ENCODE data around the gene ABHD6.
A peak's percentile ranks its signal among the peaks of the same experiment; 100 is the strongest.
"Not testable (repeated sequence)": the region's sequence is repeated elsewhere in the genome, so short reads cannot be mapped to it uniquely, and the experiment has no call there.

Gene ABHD6

DNA sequence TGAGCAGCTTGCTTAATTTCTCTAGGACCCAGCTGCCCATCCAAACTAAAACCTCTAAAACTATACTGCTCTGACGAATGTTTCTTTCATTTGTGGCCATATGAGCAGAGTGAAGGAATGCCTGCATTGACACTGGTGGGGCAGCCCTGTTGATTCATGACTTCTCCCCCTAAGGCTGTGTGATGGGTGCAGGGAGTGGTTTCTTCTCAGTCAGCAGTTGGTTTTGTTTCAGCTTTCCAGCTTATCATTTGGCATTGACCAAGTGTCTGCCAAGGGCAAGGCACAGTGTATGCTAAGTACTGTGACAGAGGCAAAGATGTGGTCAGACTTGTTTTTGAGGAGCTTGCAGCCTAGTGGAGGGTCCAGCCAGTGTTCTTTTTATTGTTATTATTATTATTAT is 4.7 kb downstream of the ABHD6 start:
- DNase-seq (ENCODE audit: low read depth in 2 of 2), result no peak

DNA sequence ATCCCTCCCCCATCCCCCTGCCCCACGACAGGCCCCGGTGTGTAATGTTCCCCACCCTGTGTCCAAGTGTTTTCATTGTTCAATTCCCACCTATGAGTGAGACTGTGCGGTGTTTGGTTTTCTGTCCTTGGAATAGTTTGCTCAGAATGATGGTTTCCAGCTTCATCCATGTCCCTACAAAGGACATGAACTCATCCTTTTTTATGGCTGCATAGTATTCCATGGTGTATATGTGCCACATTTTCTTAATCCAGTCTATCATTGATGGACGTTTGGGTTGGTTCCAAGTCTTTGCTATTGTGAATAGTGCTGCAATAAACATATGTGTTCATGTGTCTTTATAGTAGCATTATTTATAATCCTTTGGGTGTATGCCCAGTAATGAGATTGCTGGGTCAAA is 5.3 kb downstream of the ABHD6 start:
- not testable (repeated sequence) for DNase-seq (ENCODE audit: low read depth in 2 of 2)

DNA sequence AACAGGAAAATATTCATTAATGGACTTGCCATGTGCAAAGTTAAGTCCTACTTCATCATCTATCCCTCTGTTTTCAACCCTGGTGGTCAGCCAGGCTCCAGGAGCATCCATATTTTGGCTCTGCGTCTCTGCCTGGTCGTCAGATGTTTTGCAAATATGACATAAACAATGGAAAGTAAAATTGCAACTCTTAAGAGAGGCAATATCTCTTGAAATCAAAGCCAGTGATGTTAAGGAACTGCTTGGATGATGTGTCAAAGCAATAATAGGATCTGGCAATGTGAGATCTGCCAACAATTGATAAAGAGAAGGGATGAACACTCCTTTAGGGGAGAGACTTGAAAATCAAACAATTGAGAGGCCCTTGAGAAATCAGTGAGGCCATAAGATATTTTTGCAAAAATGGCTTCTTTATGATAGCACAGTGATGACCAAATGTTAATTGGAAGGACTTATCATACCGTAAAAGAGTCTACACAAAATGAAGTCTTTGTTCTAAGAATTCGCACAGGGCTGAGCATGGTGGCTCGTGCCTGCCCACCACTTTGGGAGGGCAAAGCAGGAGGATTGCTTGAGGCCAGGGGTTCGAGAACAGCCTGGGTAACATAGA is 6.5 kb downstream of the ABHD6 start:
- DNase-seq (ENCODE audit: low read depth in 2 of 2), result no peak

DNA sequence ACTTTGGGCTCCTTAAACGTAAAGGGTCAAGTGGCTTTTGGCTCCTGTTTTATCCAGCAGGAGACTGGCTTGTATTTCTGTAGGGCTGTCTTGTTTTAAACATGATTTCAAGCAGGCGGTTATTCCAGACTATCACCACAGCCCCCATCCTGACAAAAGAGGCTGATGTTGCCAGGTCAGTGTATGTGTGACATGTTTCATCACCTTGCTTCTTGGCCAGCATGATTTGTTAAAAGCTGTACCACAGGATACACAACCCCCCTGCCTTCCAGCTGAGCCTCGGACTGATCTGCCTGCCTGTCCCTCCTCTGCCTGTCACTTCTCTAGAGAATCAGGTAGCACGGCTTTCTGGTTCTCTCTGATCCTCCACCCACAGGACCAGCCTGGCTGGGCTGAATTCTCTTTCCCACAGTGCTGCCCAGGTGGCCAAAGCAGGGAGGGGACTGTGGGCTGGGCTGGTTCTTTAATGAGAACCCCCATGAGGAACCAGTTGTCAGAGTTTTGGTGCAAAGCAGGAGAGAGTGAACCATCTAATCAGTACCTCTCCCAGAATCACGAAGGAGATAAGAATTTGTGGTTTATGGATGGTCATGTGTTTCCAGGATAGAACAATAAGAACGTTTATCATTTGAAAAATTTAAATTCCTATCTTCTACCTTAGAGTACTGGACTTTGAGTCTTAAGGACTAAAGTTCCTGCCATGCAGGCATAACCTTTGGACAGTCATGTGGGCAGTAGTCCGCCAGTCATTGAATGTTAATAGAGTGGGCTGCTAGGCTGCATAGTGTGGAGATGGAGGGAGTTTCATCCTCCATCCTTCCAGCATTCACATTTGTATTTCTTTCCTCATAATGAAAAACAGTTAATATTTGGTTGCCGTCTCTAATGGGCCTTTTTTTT is 8.8 kb downstream of the ABHD6 start:
- no peak for DNase-seq (ENCODE audit: low read depth in 2 of 2)

DNA sequence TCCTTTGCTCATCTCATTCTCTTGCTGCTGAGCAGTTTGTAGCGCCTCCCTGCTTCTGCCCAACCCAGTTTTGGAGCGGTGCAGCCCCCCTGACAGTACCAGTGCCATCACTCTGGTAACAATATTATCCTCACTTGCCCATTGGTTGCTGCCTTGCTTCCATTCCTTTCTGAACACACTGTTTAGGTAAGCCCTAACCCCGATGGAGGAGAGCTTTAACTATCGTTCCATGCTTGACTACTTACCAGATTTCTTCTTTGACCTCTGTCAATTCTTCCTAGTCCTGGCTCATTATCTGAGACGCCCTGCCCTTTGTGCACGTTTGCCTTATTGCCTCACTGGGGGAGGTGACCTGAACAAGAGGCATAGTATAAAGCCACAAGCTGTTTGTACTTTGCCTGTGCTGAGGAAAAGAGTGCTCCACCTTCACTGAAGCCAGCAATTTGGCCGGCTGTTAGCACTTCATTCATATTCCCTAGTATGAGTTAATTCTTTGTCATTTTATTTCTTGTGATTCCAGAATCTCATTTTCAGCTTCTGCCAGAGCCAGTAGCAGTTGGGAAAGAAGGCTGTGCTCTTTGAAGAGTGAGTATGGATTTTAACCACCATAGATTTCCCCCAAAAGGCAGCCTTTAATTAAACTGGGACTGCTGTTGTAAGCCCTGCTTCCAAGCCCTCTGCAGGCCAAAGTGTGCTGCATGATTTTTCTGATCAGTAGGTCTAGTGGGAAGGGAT is 11.9 kb downstream of the ABHD6 start:
- DNase-seq (ENCODE audit: low read depth in 2 of 2), result no peak

DNA sequence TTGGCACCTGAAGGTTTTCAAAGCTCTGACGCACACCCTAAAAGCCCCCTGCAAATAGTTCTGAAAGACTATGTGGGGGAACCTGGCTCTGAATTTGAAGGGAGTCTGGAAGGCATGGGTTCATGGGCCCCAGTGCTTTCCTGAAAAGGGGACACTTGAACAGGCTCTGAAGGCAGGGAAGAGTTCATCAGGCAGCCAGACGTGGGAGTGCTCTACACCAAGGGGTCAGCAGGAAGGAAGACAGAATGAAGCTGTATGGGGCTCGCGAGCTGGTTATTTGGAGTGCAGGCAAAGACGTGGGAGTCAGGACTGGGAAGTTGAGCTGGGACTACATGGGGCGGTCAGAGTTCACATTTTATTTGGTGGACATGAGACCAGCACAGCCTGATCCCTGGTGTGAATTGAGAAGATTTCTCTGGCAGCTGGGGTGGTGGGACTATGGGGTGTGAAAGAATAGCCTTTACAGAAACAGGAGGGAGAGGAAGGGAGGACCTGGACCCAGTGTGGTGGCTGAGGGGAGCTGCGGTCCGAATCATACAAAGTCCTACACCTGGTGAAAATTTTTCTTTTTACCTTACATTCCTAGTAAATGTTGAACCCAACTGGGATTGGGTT is 12.6 kb downstream of the ABHD6 start:
- DNase-seq (ENCODE audit: low read depth in 2 of 2), result no peak

DNA sequence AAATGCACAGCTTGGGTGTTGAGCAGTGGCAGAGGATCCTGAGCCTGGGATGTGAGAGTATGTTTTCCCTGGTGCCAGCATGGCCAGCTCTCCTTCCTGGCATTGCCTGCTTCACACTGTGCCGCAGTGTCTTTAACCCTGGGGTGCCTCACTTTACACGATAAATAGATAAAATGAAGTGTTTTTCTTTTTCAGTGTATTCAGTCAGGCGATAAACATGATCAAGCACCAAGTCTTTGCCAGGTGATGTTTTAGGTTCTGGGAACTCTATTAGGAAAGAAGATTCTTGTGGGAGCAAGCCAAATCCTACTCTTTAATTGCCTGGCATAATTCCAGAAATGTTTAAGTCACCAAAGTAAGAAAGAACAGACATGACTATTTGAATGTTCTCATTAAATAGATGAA is 14.0 kb downstream of the ABHD6 start:
- DNase-seq (ENCODE audit: low read depth in 2 of 2), result no peak

DNA sequence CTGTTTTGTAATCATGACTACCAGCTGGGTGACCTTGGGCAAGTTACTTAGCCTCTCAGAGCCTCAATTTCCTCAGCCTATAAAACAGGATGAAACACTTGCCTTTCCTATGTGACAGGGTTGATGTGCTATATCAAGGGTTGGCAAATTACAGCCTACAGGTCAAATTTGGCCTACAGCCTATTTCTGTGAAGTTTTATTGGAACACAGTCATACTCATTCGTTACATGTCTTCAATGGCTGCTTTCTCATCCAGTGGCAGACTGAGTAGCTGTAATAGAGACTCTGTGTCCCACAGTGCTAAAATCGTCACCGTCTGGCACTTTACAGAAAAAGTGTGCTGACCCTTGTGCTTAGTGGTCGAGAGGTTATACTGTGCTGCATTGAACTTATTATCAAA is 16.6 kb downstream of the ABHD6 start:
- DNase-seq (ENCODE audit: low read depth in 2 of 2), result no peak

DNA sequence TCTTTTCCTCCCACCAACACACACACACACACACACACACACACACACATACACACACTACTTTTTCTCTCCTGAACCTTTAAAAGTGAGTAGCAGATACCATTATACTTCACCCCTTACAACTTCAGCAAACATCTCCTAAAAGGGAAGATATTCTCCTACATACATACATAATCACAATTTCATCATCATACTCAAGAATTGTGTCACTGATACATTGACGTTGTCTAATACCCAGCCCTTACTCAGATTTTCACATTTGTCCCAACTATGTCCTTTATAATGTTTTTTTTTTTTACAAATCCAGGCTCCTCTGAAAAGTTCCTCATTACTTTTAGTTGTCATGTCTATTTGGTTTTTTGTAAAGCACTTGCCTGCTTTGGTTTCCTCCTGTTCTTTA is 18.5 kb downstream of the ABHD6 start:
- no peak for DNase-seq (ENCODE audit: low read depth in 2 of 2)

DNA sequence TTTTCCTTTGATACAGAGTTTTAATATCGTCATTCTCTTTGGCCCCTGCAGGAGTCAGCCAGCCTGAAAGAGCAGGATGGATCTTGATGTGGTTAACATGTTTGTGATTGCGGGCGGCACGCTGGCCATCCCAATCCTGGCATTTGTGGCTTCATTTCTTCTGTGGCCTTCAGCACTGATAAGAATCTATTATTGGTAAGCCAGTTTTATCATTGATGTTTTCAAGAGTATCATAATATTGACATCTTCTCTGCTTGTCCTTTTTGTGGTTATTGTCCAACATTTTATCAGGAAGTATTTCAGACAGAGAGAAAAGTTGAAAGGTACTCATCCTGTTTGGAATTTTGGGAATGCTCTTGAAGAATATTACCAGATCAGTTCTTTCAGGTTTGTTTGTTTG is 18.9 kb downstream of the ABHD6 start:
- no peak for DNase-seq (ENCODE audit: low read depth in 2 of 2)

DNA sequence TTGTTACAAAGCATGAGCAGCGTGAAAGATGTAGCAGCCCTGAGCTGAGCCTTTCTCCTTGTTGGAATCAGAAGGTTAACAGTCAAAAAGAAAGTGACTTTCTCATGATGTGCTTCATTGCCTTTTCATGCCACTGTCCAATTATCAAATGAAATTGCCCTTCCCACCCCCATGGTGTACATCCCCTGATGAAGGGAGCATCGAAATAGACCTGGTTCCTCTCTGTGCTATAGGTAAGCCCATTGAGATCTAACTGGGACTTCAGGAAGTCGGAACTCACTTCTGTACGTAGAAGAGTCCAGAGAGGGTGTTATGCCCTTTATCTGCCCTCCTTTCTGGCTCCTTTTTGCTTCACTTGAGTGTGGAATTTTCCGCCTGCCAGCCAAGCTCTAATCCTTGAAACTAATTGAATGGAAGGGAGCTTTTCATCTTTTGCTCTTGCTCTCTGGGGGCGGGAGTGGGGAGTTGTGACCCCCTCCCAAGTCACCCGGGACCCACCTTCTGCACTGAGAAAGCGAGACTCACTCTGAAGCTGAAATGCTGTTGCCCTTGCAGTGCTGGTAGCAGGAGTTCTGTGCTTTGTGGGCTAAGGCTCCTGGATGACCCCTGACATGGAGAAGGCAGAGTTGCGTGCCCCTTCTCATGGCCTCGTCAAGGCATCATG is 20.9 kb downstream of the ABHD6 start:
- no peak for DNase-seq (ENCODE audit: low read depth in 2 of 2)

DNA sequence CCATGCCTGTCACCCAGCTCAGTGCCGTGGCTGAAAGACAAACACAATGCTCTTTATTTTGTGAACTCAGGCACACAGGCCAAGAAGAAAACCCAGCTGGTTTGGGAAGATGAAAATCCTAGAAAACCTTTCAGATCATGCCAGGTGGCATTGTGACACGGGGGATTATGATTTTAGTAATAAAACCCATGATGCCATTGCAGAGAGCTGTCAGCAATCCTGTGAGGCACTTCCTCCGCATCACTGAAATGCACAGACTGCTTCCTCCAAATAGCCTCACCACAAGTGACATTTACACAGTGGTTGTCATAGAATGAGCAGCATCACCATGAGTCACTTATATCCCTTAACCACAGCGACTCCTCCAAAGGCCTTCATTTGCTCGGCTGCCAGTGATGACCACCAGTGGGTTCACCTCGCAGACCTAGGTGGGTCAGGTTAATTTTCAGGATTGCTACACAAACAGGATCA is 22.7 kb downstream of the ABHD6 start:
- no peak for DNase-seq (ENCODE audit: low read depth in 2 of 2)

DNA sequence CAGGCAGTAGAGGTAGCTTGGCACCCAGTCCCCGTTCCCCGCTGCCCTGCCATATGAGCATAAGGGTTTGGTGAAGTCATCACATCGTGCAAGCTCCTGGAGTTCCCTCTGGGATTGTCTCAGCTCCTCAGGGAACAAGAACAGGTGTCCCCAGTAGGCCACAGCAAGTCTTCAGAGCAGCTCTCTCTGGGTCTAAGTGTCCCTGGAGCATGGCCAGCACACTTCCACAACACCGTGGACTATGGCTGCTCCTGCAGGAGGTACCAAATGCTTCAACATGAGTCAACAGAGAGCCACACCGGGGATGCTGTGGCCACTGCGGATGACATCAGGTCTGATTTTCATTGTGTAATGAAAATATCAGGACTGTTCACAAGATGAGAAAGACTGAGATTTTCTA is 23.1 kb downstream of the ABHD6 start:
- DNase-seq (ENCODE audit: low read depth in 2 of 2), result no peak

DNA sequence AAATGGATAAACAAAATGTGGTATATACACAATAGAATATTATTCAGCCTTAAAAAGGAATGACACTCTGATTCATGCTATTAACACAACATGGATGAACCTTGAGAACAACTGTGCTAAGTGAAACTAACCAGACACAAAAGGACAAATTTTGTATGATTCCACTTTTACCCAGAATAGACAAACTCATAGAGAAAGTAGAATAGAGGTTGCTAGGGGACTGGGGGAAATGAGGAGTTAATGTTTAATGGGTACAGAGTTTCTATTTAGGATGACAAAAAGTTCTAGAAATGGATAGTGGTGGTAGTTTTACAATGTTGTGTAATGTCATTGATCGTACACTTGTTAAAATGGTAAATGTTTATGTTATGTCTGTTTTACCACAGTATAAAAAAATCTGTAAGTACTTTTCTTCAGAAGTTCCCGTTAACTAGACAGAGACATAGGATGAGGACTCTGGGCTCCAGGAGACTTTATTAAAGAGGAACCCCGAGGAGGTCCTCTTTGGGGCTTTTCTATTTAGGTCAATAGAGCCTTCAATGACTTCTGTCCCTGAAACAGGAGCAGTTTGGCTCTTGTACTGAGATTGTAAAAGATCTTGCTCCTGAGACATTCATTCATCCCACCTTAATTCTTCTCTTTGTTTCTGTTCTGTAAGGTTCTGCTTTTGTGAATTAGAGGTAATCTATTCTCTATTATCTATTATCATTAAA is 24.5 kb downstream of the ABHD6 start:
- no peak for DNase-seq (ENCODE audit: low read depth in 2 of 2)

DNA sequence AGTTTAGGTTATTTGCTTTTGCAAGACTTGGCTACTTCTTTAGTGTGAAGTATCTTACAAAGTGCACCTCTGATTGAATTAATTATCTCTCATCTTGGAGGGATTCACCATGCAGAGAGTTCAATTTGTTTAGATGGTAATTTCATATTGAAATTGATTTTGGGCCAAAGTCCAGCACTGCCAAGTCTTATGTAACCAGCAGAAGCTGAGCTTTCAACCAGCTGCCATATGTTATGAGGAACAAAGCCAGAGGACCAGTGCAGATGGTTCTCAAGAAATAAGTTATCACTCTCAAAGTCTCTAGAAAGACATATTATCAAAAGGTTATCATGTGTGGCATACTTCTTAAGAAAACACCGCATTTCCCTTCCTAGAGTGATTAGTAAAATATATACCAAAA is 29.0 kb downstream of the ABHD6 start:
- DNase-seq (ENCODE audit: low read depth in 2 of 2), result no peak

DNA sequence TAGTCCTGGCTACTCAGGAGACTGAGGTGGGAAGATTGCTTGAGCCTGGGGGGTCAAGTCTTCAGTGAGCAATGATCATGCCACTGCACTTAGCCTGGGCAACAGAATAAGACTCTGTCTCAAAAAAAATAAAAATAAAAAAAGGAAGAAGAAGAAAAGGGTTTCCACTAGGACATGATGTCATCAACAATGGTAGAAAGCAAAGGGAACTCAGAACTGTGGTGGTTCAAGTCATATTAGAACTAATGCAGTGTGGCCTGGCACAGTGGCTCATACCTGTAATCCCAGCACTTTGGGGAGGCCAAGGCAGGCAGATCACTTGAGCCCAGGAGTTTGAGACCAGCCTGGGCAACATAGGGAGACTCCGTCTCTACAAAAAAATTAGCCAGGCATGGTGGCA is 30.0 kb downstream of the ABHD6 start:
- DNase-seq (ENCODE audit: low read depth in 2 of 2), result not testable (repeated sequence)

DNA sequence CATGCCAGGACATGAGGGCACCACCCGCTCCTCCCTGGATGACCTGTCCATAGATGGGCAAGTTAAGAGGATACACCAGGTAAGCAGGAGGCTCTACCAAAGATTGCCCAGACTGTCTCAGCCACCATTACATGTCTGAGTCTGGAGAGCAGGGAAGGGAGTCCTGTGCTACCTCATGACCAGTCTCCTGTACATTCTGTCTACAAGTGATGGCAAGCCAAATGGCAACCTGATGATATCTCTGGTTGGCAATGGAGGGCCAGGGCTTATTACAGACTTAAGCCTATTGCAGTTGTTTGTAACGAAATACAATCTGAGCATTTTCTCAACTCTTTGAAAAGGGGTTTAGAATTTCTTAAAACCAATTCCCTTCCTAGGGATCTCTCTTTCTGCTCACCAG is 31.8 kb downstream of the ABHD6 start:
- no peak for DNase-seq (ENCODE audit: low read depth in 2 of 2)

DNA sequence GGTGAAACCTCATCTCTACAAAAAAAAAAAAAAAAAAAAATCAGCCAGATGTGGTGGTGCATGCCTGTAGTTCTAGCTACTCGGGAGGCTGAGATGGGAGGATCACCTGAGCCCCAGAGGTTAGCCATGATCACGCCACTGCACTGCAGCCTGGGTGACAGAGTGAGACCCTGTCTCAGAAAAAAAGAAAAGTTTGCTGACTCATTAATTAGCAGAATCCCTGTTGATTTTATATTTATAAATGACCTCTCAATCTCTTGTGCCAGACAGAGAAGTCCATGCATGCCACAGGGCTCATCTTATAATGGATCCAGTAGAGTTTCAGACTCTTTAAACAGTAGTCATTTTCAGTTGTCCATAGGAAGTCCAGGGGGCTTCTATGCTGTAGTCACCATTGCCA is 32.9 kb downstream of the ABHD6 start:
- no peak for DNase-seq (ENCODE audit: low read depth in 2 of 2)

DNA sequence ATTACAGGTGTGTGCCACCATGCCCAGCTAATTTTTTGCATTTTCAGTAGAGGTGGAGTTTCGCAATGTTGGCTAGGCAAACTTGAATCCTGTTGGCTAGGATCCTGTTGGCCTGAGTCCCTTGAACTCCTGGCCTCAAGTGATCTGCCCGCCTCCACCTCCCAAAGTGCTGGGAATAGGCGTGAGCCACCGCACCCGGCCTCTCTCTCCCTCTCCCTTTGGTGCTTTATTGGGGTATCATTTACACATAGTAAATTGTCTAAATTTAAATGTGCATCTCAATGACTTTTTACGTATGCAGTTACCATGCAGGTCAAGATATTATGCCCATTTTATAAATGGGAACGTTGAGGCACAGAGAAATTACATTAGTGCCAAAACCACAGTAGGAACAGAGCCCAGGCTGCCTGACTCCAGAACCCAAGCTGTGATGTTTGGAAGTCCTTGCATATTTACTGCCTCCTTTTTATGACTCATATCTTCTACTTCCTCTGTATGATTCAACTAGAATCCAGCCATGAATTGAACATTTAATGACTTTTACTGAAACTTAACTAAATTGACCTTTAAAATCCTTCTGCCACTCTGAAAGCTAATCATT is 34.4 kb downstream of the ABHD6 start:
- peak; percentile 80 to 83 for DNase-seq (ENCODE audit: low read depth in 2 of 2)

DNA sequence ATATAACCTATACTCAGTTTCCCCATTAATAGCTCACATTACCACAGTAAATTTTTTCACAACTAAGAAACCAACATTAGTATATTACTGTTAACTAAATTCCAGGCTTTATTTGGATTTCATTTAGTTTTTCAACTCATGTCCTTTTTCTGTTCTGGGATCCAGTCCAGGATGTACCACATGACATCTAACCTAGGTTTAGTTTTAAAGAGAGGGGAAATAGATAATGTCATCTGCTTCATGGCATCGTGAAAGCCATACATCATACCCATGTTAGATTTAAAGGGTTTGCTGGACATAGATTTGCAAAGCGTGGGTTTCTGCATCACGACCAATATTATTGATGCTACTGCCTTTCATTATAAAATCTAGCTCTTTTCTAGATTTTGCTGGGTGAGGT is 35.3 kb downstream of the ABHD6 start:
- no peak for DNase-seq (ENCODE audit: low read depth in 2 of 2)

DNA sequence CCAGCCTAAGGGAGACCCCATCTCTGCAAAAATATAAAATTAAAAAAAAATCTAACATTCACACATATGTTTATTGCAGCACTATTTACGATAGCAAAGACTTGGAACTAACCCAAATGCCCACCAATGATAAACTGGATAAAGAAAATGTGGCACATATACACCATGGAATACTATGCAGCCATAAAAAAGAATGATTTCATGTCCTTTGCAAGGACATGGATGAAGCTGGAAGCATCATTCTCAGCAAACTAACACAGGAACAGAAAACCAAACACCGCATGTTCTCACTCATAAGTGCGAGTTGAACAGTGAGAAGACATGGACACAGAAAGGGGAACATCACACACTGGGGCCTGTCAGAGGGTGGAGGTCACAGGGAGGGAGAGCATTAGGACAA is 35.8 kb downstream of the ABHD6 start:
- DNase-seq (ENCODE audit: low read depth in 2 of 2), result not testable (repeated sequence)
